ENCODE data around the gene MYBPC1.
"Not testable (repeated sequence)": the region's sequence is repeated elsewhere in the genome, so short reads cannot be mapped to it uniquely, and the experiment has no call there.

The MYBPC1 gene

DNA sequence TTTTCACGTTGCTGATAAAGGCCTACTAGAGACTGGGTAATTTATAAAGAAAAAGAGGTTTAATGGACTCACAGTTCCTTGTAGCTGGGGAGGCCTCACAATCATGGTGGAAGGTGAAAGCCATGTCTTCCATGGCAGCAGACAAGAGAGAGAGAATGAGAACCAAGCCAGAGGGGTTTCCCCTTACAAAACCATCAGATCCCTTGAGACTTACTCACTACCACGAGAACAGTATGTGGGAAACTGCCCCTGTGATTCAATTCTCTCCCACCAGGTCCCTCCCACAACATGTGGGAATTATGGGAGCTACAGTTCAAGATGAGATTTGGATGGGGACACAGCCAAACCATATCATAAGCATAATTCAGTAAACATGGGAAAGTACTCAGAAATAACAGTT, 65.9 kb downstream of the MYBPC1 start:
- DNase-seq: not testable (repeated sequence)

DNA sequence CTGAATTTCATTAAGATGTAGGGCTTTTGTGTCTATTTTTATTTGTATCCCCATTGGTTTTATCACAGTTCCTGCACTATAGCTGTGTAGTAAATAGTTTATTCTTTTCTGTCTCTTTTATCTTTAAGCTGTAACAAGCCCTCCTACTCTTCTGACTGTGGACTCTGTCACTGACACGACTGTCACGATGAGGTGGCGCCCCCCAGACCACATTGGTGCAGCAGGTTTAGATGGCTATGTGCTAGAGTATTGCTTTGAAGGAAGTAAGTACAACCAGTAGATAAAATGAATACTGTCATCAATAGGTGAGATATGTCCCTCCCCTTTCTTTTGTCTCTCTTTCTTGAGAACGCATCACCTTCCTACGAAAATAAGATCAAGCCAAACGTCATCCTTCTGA, 68.5 kb downstream of the MYBPC1 start:
- DNase-seq: no peak

GRCh38 chr12:101664992-101665391, 70.2 kb downstream of the MYBPC1 start:
- DNase-seq: no peak

- no peak for DNase-seq
Measured at GRCh38 chr12:101666052-101666728, 71.4 kb downstream of the MYBPC1 start.

DNA sequence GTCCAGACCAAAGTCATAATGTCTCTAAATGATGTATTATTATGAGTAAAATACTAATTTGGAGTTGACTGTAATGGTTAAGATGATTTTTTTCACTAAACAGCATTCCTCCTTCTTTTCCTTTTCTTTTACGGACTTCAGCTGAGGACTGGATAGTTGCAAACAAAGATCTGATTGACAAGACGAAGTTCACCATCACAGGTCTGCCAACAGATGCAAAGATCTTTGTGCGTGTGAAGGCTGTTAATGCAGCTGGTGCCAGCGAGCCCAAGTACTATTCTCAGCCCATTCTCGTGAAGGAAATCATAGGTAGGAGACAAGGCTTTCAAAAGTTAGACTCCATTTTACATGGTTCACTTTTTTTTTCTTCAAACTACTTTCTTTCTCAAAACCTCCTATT, 72.8 kb downstream of the MYBPC1 start:
- DNase-seq: no peak

- peak; percentile 47 for DNase-seq
Measured at GRCh38 chr12:101670007-101670671, 75.4 kb downstream of the MYBPC1 start.

DNA sequence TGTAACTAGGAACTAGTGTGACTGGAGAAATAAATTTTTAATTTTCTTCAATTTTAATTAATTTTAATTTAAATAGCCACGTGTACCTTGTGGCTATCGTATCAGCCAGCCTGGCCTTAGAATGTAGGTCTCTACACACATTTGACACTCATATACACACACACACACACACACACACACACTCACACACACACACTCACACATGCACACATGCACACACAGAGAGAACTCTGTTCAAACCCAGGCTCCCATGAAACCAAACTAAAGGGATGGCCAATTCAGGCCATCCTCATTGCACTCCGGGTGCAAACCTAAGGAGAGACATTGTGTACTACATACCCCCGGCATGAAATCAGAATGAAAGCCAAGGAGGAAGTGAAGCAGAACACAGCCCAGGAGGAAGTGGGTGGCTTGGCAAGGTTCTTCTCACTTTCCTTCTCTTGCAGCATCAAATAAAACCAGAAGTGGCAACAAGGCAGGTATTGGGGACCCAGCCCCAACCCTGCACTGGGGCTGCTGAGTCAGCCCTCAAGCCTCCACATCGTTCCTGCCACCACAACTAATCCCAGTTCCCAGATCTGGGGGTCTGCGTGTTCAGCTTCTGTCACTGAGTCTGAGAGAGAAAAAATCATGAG, 76.5 kb downstream of the MYBPC1 start:
- DNase-seq: no peak

- no peak for DNase-seq
Measured at GRCh38 chr12:101671833-101672232, 77.1 kb downstream of the MYBPC1 start.

- DNase-seq: no peak
Measured at GRCh38 chr12:101675555-101675954, 80.8 kb downstream of the MYBPC1 start.

DNA sequence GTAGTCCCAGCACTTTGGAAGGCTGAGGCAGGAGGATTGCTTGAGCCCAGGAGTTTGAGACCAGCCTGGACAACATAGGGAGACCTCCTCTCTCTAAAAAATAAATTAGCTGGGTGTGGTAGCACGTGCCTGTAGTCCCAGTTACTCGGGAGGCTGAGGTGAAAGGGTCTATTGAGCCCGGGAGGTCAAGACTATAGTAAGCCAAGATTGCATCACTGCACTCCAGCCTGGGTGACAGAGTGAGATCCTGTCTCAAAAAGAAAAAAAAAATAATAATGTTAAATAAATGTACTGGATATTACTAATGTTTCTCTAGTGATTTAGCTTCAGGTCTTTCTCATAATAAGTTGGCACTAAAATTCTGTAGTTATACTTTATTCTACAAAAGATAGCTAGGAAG, 81.7 kb downstream of the MYBPC1 start:
- not testable (repeated sequence) for DNase-seq

GRCh38 chr12:101678081-101678480, 83.3 kb downstream of the MYBPC1 start:
- DNase-seq: no peak

DNA sequence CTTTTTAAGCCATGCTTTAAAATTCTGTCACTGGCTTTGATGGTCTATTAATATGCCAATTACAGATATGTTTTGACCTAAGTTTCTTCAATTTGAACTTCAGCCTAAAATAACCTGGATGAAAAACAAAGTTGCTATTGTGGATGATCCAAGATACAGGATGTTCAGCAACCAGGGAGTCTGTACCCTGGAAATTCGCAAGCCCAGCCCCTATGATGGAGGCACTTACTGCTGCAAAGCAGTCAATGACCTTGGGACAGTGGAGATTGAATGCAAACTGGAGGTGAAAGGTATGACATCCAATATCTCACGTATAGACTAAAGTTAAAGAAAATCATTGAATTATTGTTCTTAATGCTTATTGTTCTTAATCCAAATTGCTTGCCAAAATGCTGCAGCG, 85.5 kb downstream of the MYBPC1 start:
- DNase-seq: no peak

- DNase-seq: no peak
Measured at GRCh38 chr12:101680647-101681046, 85.9 kb downstream of the MYBPC1 start.

DNA sequence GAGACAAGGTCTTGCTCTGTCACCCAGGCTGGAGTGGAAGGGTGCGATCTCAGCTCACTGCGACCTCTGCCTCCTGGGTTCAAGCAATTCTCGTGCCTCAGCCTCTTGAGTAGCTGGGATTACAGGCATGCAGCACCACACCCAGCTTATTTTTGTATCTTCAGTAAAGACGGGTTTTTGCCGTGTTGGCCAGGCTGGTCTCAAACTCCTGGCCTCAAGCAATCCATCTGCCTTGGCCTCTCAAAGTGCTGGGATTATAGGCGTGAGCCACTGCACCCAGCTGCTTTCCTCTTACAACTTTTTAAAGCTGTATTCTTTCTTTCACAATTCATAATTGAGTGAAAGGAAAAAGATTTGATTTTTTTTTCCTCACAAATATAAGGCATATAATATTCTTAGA, 86.9 kb downstream of the MYBPC1 start:
- not testable (repeated sequence) for DNase-seq

DNA sequence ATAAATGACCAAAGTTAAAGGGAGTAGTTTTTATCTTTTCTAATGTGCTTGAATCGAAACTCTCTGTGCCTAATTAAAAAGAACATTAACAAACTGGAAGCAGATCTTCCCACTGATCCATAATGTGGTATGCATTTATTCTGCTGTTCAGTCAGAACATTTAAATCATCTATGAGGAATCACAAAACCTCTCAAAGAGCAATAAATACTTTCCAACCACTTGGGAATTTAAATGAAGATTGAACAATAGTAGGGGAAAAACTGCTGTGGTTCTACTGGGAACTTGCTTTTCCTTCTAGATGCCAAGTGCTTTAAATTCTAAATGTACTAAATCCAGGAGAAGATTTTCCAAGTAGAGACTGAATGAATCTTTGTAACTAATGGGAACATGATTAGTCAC, 90.3 kb downstream of the MYBPC1 start:
- DNase-seq: peak; percentile 6

DNA sequence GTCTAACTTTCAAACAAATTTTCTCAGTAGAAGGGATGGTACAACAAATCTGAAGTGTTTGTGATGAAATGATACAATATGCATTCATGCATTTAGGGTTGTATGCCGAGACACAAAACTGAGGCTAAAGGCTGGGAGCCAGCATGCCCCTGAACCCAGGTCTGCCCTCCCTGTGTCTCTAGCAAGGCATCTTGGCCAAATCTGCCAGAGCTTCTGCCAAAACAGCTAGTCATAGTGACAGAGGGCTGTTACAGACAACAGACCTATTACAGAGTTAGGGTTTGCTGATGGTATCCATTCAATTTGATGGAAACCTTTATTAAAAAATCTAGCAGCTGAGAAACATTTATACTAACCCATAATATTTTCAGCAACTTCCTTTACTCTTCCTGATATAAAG, 91.4 kb downstream of the MYBPC1 start:
- DNase-seq: no peak

- DNase-seq: no peak
Measured at GRCh38 chr12:101690544-101691098, 95.8 kb downstream of the MYBPC1 start.

DNA sequence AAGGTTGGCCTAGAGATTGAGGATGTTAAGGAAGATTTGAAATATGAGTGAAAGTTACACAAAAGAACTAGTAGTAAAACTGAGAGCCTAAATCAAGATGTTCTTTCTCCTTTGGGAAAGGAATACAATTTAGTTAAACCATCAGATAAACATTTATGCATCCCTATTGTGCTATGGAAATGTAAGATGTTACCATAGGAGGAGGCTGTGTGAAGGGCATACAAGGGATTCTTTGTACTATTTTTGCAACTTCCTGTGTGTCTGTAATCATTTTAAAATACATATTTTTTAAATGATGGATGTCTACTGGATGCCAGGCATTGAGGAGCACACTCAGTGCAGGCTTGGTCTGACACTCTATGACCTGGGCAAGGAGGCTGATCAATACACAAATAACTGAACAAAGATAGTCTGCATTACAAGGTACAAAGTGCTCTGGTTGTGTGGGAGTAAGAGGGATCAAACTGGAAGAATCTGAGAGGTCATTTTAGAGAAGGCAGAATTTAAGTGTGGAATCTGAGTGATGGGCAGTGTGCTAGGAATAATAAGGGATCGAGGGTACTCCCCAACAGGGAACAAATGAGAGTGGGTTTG, 96.8 kb downstream of the MYBPC1 start:
- no peak for DNase-seq

DNA sequence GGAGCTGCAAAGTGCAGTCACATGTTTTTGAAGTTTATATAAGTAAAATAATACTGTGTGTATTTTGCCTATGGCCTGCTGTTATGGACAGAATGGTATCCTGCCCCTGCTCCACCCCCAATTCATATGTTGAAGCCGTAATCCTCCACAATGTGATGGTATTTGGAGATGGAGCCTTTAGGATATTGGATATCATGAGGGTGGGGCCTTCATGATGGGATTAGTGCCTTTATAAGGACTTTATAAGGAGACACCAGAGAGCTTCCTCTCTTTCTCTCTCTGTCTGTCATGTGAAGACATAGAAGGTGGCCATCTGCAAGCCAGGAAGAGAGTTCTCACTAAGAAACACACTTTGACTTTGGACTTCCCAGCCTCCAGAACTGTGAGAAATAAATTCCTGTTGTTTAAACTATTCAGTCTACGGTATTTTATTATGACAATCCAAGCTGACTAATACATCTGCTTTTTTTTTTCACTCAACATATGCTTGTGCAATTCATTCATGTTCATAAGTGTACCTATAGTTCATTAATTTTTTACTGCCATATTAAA, 99.6 kb downstream of the MYBPC1 start:
- no peak for DNase-seq

DNA sequence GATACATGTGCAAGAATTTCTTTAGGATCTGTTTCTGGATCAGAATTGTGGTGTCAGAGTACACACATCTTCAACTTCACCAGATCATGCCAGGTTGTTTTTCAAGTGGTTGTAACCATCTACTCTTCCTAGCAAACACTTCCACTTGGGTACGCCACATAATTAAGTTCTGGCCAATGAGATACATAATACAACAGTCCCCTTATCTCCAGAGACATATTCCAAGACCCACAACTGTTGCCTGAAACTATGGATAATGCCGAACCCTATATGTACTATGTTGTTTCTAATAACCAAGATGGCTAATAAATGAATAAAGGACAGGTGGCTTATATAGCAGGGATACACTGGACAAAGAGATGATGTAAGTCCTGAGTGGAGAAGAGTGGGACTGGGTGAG, 100.2 kb downstream of the MYBPC1 start:
- no peak for DNase-seq

DNA sequence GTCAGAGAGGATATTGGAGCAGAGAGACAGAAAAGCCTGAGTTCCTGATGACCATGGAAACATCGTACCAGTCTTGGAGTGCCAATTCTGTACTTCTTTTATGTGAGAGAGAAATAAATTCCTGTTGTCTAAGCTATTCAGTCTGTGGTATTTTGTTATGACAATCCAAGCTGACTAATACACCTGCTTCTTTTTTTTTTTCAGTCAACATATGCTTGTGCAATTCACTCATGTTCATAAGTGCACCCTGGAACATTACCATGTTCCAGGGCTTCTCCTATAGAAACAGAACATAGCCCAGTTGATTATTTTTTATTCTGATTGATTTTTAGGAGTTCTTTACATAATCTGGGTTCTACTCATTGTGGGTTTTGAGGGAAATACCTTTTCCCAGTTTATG, 100.9 kb downstream of the MYBPC1 start:
- DNase-seq: peak; percentile 4

- no peak for DNase-seq
Measured at GRCh38 chr12:101696251-101697196, 101.8 kb downstream of the MYBPC1 start.

All from fibroblast of skin of right biceps (primary cell).